GM12875 (cell line): Measurements from ENCODE around the gene PLBD2.

Experiments used
- H3K4me3 ChIP-seq: one replicate; pipeline ENCODE4 v1.5.1; 2011; ENCODE audit warnings: low read depth, low read length, control low read depth
- TF ChIP-seq, protein P1 (sequence below): IDR thresholded peaks from 2 replicates; pipeline ENCODE4 v1.5.1; 2011; ENCODE audit warnings: low read depth, mild to moderate bottlenecking, control low read depth, inconsistent platforms, low read length, moderate library complexity, borderline replicate concordance; ENCODE audit not compliant: insufficient read depth

PLBD2 gene

DNA sequence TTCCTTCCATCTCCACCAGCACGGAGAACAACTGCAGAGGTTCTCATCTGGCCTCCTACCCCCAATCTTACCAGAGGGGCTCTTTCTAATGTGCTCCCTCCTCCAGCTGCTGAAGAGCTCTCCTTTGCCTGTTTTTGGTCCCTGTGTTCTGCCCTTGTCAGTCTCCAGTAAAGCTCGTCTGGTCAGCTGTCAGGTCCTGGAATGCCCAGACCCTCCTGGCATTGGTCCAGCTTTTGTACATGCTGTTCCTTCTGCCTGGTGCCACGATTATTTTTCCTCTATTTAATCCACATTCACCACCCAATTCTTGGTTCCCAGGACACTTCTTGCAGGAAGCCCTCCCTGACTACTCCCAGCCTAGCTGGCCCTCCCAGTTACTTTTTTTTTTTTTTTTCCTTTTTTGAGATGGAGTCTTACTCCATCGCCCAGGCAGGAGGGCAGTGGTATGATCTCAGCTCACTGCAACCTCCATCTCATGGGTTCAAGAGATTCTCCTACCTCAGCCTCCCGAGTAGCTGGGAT is 30.0 kb upstream of the PLBD2 start:
- no peak overlapping the region for H3K4me3 ChIP-seq
- TF ChIP-seq, protein P1, sequence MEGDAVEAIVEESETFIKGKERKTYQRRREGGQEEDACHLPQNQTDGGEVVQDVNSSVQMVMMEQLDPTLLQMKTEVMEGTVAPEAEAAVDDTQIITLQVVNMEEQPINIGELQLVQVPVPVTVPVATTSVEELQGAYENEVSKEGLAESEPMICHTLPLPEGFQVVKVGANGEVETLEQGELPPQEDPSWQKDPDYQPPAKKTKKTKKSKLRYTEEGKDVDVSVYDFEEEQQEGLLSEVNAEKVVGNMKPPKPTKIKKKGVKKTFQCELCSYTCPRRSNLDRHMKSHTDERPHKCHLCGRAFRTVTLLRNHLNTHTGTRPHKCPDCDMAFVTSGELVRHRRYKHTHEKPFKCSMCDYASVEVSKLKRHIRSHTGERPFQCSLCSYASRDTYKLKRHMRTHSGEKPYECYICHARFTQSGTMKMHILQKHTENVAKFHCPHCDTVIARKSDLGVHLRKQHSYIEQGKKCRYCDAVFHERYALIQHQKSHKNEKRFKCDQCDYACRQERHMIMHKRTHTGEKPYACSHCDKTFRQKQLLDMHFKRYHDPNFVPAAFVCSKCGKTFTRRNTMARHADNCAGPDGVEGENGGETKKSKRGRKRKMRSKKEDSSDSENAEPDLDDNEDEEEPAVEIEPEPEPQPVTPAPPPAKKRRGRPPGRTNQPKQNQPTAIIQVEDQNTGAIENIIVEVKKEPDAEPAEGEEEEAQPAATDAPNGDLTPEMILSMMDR = no peak

DNA sequence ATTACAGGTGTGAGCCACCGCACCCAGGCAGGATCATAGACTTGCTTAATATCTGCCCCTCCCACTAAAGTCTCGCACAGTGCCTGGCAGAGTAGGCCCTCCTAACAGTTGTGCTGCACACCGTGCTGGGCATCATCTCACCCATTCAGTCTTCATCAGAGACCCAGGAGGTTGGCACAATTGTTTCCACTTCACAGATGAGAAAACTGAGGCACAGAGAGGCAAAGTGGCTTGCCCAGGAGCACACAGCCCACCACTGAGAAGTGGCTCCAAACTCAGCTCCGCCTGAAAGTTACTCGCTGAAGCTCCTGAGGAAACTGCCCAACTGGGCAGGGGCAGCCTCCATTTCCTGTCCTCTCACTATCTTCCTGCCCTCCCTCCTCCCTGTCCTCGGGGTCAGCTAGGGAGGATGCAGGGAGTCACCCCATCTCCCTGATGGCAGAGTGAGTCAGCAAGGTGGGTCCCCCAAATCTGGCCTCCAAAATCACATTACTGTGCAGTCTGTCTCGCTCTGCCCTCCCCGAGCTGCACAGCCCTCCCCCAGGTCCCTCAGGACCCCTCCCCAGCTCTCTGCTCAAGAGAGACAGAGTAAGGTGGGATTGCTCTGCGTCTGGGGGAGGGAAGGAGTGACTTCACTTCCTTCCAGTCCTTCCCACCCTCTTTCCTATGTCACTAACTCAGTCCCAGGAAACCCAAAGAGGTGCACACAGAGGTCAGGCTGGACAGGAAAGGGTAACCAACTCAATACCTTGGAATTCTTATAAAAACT is 29.2 kb upstream of the PLBD2 start:
- H3K4me3 ChIP-seq = no peak overlapping the region
- TF ChIP-seq, protein P1 = no peak

DNA sequence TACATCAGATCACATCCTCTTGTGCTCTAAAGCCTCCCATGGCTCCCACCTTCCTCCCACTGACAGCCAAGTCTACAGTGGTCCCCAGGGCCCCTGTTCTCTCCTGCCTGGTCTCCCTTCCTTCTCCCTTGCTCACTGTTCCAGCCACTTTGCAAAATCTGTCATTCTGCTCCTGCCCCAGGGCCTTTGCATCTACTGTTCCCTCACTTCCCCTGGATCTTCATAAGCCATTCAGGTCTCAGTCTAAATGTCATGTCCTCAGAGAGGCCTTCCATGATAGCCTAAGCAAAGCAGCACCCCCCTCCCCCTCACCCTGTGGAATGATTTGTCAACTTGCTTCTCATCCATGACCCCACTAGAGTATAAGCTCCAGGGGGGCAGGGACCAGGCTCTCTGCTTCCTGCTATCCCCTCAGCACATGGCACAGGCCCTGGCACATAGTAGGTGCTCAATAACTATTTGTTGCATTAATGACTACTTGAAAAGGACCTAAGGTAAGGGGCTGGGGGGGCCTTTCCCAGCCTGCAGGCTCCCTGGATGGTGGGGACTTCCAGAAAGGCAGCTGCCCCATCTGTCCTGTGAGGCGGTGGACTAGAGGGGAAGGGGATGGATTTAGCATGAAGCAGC is 28.5 kb upstream of the PLBD2 start:
- TF ChIP-seq, protein P1 = no peak
- H3K4me3 ChIP-seq = no peak overlapping the region

DNA sequence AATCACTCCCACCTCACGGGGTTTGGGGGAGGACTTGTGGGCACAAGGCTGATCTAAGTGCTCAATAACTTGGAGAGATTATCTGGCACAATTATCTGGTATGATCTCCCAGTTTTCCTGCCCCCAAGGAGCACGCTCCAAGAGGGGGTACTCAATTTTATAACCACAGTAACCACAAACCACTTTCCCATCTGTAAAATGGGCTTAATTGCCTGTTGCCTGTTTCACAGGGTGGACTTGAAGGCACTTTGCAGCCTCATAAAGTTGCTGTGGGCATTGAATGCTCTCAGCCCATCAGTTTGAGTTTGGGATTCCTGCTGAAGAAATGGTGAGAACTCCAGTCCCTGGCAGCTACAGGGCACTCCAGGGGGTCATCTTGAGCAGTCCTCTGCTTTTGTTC is 27.9 kb upstream of the PLBD2 start:
- TF ChIP-seq, protein P1 = no peak
- no peak overlapping the region for H3K4me3 ChIP-seq

DNA sequence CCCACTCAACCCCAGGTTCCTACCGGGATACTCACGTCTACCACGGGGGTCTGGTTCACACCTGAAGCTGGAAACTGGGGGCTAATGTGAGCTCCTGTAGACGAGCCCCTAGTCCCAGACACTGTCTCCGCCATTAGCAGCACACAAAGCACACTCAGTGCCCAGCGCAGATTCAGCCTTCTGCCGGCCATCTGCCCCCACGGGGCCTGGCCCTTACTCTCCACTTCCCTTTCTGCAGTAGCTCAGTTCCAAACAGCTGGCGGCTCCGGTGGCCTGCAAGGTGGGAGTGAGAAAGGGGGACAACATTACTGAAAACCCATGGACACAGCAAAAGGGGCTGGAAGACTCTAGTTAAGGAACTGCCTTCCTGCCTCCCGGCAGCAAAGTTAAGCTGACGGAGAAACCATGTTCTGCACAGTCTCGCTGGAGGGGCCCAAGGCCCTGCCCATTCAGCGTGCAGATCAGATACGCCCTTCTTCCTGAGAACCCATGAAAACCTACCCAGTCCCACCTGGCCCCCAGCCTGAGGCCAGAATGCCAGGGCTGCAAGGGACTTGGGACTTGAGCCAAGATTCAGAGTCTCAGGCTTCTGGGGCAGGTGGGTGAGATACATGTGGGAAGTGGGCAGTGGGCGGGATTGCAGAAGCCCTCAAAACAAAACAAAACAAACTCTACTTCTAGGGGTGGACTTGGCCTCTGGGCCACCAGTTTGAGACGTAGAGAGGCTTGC is 25.5 kb upstream of the PLBD2 start:
- no peak overlapping the region for H3K4me3 ChIP-seq
- TF ChIP-seq, protein P1 = no peak

DNA sequence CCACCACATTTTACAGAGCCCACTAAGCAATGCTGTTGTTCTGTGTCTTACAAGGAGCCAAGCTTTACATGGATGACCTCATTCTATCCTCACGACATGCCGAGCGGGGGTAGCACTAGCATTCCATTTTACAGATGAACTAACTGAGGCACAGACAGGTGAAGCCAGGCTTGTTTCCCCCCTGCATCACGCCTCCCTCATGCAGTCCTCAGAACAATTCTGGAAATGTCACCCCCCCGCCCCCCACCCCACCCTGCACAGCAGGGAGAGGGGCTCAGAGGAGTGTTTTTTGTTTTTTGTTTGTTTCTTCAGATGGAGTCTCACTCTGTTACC is 25.0 kb upstream of the PLBD2 start:
- H3K4me3 ChIP-seq = no peak overlapping the region
- TF ChIP-seq, protein P1 = no peak
